22Rv1 (cell line): ENCODE measurements around the gene CCSER1.

Experiments
- ZFX ChIP-seq: fragments of 450-650 bp; IDR thresholded peaks from 2 replicates; pipeline ENCODE4 v1.6.1; 2017; ENCODE audit warnings: antibody characterized with exemption, borderline replicate concordance
- TF ChIP-seq, protein P1 (sequence below): fragments of 450-650 bp; IDR thresholded peaks from 2 replicates; pipeline ENCODE4 v1.5.1; 2017; ENCODE audit warnings: mild to moderate bottlenecking

DNA sequence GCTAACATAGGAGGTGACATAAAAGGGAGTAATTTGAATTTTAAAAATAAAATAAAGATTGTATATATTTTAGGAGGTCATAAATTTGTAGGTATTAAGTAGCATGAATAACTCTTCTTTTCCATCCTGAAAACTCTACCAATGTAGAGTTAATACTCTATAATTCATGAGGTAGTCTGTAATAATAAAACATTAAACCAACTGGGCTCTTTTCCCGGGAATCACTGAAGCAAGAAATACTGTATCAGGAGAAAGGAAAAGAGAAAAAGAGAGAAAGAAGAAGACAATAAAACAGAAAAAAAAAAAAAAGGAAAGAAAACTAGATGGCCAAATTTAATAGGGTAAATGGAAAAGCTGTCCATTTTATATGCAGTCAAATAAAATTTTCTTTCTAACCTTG is 984.4 kb downstream of the CCSER1 start:
- TF ChIP-seq, protein P1, sequence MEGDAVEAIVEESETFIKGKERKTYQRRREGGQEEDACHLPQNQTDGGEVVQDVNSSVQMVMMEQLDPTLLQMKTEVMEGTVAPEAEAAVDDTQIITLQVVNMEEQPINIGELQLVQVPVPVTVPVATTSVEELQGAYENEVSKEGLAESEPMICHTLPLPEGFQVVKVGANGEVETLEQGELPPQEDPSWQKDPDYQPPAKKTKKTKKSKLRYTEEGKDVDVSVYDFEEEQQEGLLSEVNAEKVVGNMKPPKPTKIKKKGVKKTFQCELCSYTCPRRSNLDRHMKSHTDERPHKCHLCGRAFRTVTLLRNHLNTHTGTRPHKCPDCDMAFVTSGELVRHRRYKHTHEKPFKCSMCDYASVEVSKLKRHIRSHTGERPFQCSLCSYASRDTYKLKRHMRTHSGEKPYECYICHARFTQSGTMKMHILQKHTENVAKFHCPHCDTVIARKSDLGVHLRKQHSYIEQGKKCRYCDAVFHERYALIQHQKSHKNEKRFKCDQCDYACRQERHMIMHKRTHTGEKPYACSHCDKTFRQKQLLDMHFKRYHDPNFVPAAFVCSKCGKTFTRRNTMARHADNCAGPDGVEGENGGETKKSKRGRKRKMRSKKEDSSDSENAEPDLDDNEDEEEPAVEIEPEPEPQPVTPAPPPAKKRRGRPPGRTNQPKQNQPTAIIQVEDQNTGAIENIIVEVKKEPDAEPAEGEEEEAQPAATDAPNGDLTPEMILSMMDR, result no peak
- TF ChIP-seq ZFX, result no peak
